Astrocyte (in vitro differentiated cells and primary cell): ENCODE results near the gene ZNF606.

Experiments
- EZH2 ChIP-seq: IDR thresholded peaks from 2 replicates; pipeline ENCODE4 v1.6.1; 2012; ENCODE audit warnings: mild to moderate bottlenecking, low read length, inconsistent platforms; ENCODE audit not compliant: insufficient read depth
- TF ChIP-seq, protein P1 (sequence below): IDR thresholded peaks from 2 replicates; pipeline ENCODE4 v1.5.1; 2011; ENCODE audit warnings: low read depth, mild to moderate bottlenecking, inconsistent platforms, low read length, moderate library complexity; ENCODE audit not compliant: insufficient read depth

DNA sequence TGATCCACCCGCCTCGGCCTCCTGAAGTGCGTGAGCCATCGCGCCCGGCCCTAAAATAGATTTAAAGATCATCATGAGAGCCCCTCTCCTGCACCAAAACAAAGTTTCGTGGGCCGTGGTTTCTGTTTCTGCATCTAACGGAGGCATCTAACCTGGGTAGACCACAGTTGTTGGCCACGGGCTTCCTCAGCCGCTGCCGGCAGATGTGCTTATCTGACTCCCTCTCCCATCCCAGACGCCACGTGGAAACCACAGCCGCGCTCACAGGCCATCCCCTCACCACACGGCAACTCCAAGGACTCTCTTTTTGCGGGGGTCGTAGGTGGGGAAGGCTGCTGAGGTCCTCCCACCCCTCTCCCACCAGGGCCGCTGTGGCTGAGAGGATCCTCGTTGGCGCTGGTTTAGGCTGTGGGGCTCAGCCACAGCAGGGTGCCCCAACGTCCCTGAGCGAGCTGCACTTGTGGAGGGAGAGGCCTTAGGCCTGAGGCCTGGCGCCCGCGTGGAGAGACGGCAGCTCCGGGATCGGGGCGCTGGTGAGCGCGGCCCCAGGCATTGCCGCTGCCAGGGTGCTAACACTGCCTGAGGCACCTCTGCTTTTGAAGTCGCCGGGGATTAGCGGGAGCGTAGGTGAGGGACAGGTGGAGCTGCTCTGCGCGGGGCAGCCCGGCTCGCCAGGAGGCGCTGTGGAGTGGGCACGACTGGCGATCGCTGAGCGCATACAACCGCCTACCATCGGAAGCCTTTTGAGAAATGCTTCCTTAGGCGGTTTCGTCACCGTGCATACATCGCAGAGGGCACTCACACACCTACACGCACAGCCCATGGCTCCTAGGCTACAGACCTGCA is 40.1 kb upstream of the ZNF606 start:
- TF ChIP-seq, protein P1, sequence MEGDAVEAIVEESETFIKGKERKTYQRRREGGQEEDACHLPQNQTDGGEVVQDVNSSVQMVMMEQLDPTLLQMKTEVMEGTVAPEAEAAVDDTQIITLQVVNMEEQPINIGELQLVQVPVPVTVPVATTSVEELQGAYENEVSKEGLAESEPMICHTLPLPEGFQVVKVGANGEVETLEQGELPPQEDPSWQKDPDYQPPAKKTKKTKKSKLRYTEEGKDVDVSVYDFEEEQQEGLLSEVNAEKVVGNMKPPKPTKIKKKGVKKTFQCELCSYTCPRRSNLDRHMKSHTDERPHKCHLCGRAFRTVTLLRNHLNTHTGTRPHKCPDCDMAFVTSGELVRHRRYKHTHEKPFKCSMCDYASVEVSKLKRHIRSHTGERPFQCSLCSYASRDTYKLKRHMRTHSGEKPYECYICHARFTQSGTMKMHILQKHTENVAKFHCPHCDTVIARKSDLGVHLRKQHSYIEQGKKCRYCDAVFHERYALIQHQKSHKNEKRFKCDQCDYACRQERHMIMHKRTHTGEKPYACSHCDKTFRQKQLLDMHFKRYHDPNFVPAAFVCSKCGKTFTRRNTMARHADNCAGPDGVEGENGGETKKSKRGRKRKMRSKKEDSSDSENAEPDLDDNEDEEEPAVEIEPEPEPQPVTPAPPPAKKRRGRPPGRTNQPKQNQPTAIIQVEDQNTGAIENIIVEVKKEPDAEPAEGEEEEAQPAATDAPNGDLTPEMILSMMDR, result no peak
- TF ChIP-seq EZH2, result no peak
